Heart left ventricle (tissue), 16 donors: ENCODE data around the gene SLC4A1AP. TPM values are rescaled to one million over a fixed set of nuclear protein-coding genes. Genes with fewer than 3 reads are reported as not detected.

ENCODE experiments used
- ATAC-seq, 4 donors: fragments of 200-7000 bp; cut with Tn5 transposase; one replicate each; pipeline ENCODE4 v1.9.1; 2020 to 2022; ENCODE audit warnings: moderate library complexity in 4 of 4, mild to moderate bottlenecking in 3 of 4, moderate number of reproducible peaks in 1 of 4
- DNase-seq, 5 donors: peaks; one replicate each; pipeline ENCODE4 v3.0.0-alpha.2; 2020
- H3K27ac ChIP-seq, 12 donors: fragments of 200-600 bp; sonication (generic) in 4 of 12; one replicate each; pipeline versions ENCODE4 v1.5.0 to v1.8.0; 2016 to 2022; ENCODE audit warnings: mild to moderate bottlenecking in 2 of 12
- H3K27me3 ChIP-seq, 9 donors: fragments of 200-600 bp; sonication (generic) in 2 of 9; one replicate each; pipeline versions ENCODE4 v1.5.1 to v1.8.0; 2016 to 2022; ENCODE audit warnings: mild to moderate bottlenecking in 3 of 9
- H3K36me3 ChIP-seq, 9 donors: fragments of 200-600 bp; sonication (generic) in 2 of 9; one replicate each; pipeline versions ENCODE4 v1.5.0 to v1.8.0; 2018 to 2022; ENCODE audit warnings: mild to moderate bottlenecking in 2 of 9
- H3K4me1 ChIP-seq, 12 donors: fragments of 200-600 bp; sonication (generic) in 4 of 12; one replicate each; pipeline versions ENCODE4 v1.5.0 to v1.8.0; 2016 to 2022; ENCODE audit warnings: mild to moderate bottlenecking in 3 of 12
- H3K4me3 ChIP-seq, 12 donors: fragments of 200-600 bp; sonication (generic) in 4 of 12; one replicate each; pipeline versions ENCODE4 v1.5.0 to v1.8.0; 2017 to 2022; ENCODE audit warnings: mild to moderate bottlenecking in 9 of 12, moderate library complexity in 4 of 12
- H3K9me3 ChIP-seq, 12 donors: fragments of 200-600 bp; sonication (generic) in 4 of 12; one replicate each; pipeline versions ENCODE4 v1.5.0 to v1.8.0; 2016 to 2022; ENCODE audit warnings: mild to moderate bottlenecking in 1 of 12
- CTCF ChIP-seq, 12 donors: fragments of 200-600 bp; sonication (generic) in 4 of 12; IDR thresholded peaks; one replicate each; pipeline versions ENCODE4 v1.5.0 to v1.8.0; 2018 to 2022; ENCODE audit warnings: antibody characterized with exemption in 12 of 12, mild to moderate bottlenecking in 5 of 12
- POLR2A ChIP-seq, 2 donors: fragments of 450-650 bp; IDR thresholded peaks; one replicate each; pipeline ENCODE4 v1.6.1; 2017; ENCODE audit warnings: antibody characterized with exemption in 2 of 2, mild to moderate bottlenecking in 2 of 2, moderate library complexity in 2 of 2
- WGBS, 4 donors: extraction: QIAGEN DNeasy Blood & Tissue Kit in 2 of 4; methylation state at CpG; one replicate each; pipeline versions ENCODE4 v1.1.5 to v1.1.7; 2013 to 2018; 5-methylcytosine and 5-hydroxymethylcytosine counted together
- intact Hi-C, 10 donors: fragments of 100-400 bp; cut with DNase I; formaldehyde crosslinking; loops; one replicate each; pipeline versions ENCODE4 v1.11.1 to v1.14.2; 2022
- polyA plus RNA-seq, 2 donors: library from polyadenylated mRNA; stranded (reverse); fragments of 200-250 nt; gene quantifications; one replicate each; pipeline ENCODE4 v1.2.3, GENCODE V29; 2013
- total RNA-seq, 9 donors: library from RNA; depleted of rRNA in 2 of 9; stranded (reverse); fragments of >200 nt in 2 of 9; fragmentation: NEBNext Ultra II Directional in 3 of 9; extraction: Animal tissue kit (Norgen Biotek cat#: 25700) in 3 of 9; gene quantifications; one replicate each; pipeline versions ENCODE4 v1.1.0 to v1.2.4, GENCODE V29; 2016 to 2023
- donor health status: ischemic (EF 13 %, LVEDD 7.1; RV severe dilation, severe dysfunction).
- donor health status: healthy with polysubstance abuse.
- donor health status: DM: no; HTN: yes; CAD: no.
- donor health status: DM: no; HTN: no; CAD: no.
- donor health status: ischemic (EF 25% LVEDD 6.9; RV normal size, moderate dysfunction).
- donor health status: ischemic (EF 25% LVEDD 5.7; RV mildly dilated, moderate dysfunction).
- donor health status: healthy.
- donor health status: DM: yes; HTN: yes; CAD: no.
- donor health status: ischemic (EF 35%, LVEDD 5.7; RV mildly dilated, moderate dysfunction).
- donor health status: nonischemic (EF 11% LVEDD 7.7; RV severe dilation, severe dysfunction).
- donor health status: DM: yes; HTN: yes; CAD: no.
- donor health status: PGD.
- donor health status: ischemic (EF 29% LVEDD 5.4; RV normal size, mild dysfunction).
- donor health status: nonischemic (EF 23%, LVEDD 6.1; RV moderate dilation, normal function).

Gene SLC4A1AP
- total and polyA plus RNA-seq, 11 donors: 14.9 to 27.8 (median 22.4) TPM

GRCh38 chr2:27711804-27712203, 48.1 kb downstream of the SLC4A1AP start:
- Histone ChIP-seq H3K27me3 (peaks cover 0 to 8% (median 0%) of the 10 kb centered on the region in 9 donors), H3K4me3 (no peak overlapping the region), H3K36me3 (no peaks in the 10 kb centered on the region), H3K4me1 (peaks cover 0 to 49% (median 28%) of the 10 kb centered on the region in 12 donors), H3K9me3 (no peaks in the 10 kb centered on the region), H3K27ac (peak overlapping the region in 4 of 12 donors; percentile 1 to 37 (median 8))
- 62 to 83% (median 81%) methylated on average over 5 of the region's 5 CpGs for WGBS, 4 donors
- intact Hi-C loops: no loop called here
- DNase-seq: no peak
- ATAC-seq: no peak
- no peak for TF ChIP-seq CTCF (IDR thresholded peaks at IDR 0.05)
- no peak for TF ChIP-seq POLR2A (IDR thresholded peaks at IDR 0.05)

- DNase-seq (no peak), ATAC-seq (no peak)
- Histone ChIP-seq H3K27me3 (peaks cover 0 to 8% (median 0%) of the 10 kb centered on the region in 9 donors), H3K4me1 (peaks cover 0 to 50% (median 27%) of the 10 kb centered on the region in 12 donors), H3K27ac (no peak overlapping the region), H3K36me3 (no peaks in the 10 kb centered on the region), H3K4me3 (no peak overlapping the region), H3K9me3 (no peaks in the 10 kb centered on the region)
- WGBS, 4 donors: 76 to 94% (median 82%) methylated on average over 1 of the region's 1 CpG
- intact Hi-C loops: no loop called here
- TF ChIP-seq CTCF (IDR thresholded peaks at IDR 0.05) (no peak), POLR2A (IDR thresholded peaks at IDR 0.05) (no peak)
Measured at GRCh38 chr2:27712522-27712921, 48.8 kb downstream of the SLC4A1AP start.

GRCh38 chr2:27713201-27713600, 49.5 kb downstream of the SLC4A1AP start:
- WGBS, 4 donors: 95 to 98% (median 95%) methylated on average over 5 of the region's 5 CpGs
- Histone ChIP-seq H3K4me1 (peaks cover 0 to 48% (median 26%) of the 10 kb centered on the region in 12 donors), H3K4me3 (no peak overlapping the region)

GRCh38 chr2:27714053-27714452, 50.4 kb downstream of the SLC4A1AP start:
- no peak for ATAC-seq
- Histone ChIP-seq H3K36me3 (no peaks in the 10 kb centered on the region), H3K27me3 (peaks cover 0 to 8% (median 0%) of the 10 kb centered on the region in 9 donors), H3K27ac (peak overlapping the region in 11 of 12 donors; percentile 85 to 100 (median 93)), H3K4me3 (no peak overlapping the region), H3K9me3 (no peaks in the 10 kb centered on the region), H3K4me1 (peaks cover 0 to 47% (median 23%) of the 10 kb centered on the region in 12 donors)
- TF ChIP-seq POLR2A (IDR thresholded peaks at IDR 0.05) (no peak), CTCF (IDR thresholded peaks at IDR 0.05) (no peak)
- 88 to 94% (median 92%) methylated on average over 8 of the region's 8 CpGs for WGBS, 4 donors
- DNase-seq: no peak
- intact Hi-C loops: no loop called here

More at GRCh38 chr2:27713201-27713600, 49.5 kb downstream of the SLC4A1AP start:
- DNase-seq (no peak), ATAC-seq (no peak)
- Histone ChIP-seq H3K27me3 (peaks cover 0 to 8% (median 0%) of the 10 kb centered on the region in 9 donors), H3K36me3 (no peaks in the 10 kb centered on the region), H3K27ac (peak overlapping the region in 3 of 12 donors; percentile 33 to 39 (median 37)), H3K9me3 (no peaks in the 10 kb centered on the region)
- intact Hi-C loops: no loop called here
- TF ChIP-seq POLR2A (IDR thresholded peaks at IDR 0.05) (no peak), CTCF (IDR thresholded peaks at IDR 0.05) (no peak)
